ENCODE data around the gene POTEH.
"Not testable (repeated sequence)": the region's sequence is repeated elsewhere in the genome, so short reads cannot be mapped to it uniquely, and the experiment has no call there.

Gene POTEH

GRCh38 chr22:15688090-15688489 is 1.7 kb upstream of the POTEH start:
- not testable (repeated sequence) for H3K27me3 Mint-ChIP-seq; H3K36me3 Mint-ChIP-seq (ENCODE audit: insufficient read depth); H3K4me1 Mint-ChIP-seq (ENCODE audit: low read depth in 2 of 2); H3K27ac Mint-ChIP-seq; DNase-seq; ATAC-seq (replicated peaks); H3K9me3 Mint-ChIP-seq; H3K4me3 Mint-ChIP-seq

GRCh38 chr22:15689012-15689748 is 646 bp upstream of the POTEH start:
- not testable (repeated sequence) for H3K4me3 Mint-ChIP-seq; H3K27me3 Mint-ChIP-seq; H3K9me3 Mint-ChIP-seq; H3K4me1 Mint-ChIP-seq (ENCODE audit: low read depth in 2 of 2); H3K27ac Mint-ChIP-seq; ATAC-seq (replicated peaks); DNase-seq; H3K36me3 Mint-ChIP-seq (ENCODE audit: insufficient read depth)

GRCh38 chr22:15713600-15713999 is 23.8 kb downstream of the POTEH start:
- ATAC-seq (replicated peaks); H3K4me1 Mint-ChIP-seq (ENCODE audit: low read depth in 2 of 2); DNase-seq; H3K9me3 Mint-ChIP-seq; H3K4me3 Mint-ChIP-seq; H3K27ac Mint-ChIP-seq; H3K27me3 Mint-ChIP-seq; H3K36me3 Mint-ChIP-seq (ENCODE audit: insufficient read depth): not testable (repeated sequence)

GRCh38 chr22:15714125-15714524 is 24.3 kb downstream of the POTEH start:
- H3K27ac Mint-ChIP-seq; DNase-seq; ATAC-seq (replicated peaks); H3K36me3 Mint-ChIP-seq (ENCODE audit: insufficient read depth); H3K4me1 Mint-ChIP-seq (ENCODE audit: low read depth in 2 of 2); H3K27me3 Mint-ChIP-seq; H3K9me3 Mint-ChIP-seq; H3K4me3 Mint-ChIP-seq: not testable (repeated sequence)

GRCh38 chr22:15721884-15722283 is 32.1 kb downstream of the POTEH start:
- not testable (repeated sequence) for H3K27ac Mint-ChIP-seq; H3K27me3 Mint-ChIP-seq; DNase-seq; H3K9me3 Mint-ChIP-seq; H3K4me1 Mint-ChIP-seq (ENCODE audit: low read depth in 2 of 2); H3K4me3 Mint-ChIP-seq; H3K36me3 Mint-ChIP-seq (ENCODE audit: insufficient read depth); ATAC-seq (replicated peaks)

GRCh38 chr22:15729209-15729917 is 39.5 kb downstream of the POTEH start:
- not testable (repeated sequence) for H3K9me3 Mint-ChIP-seq; H3K27me3 Mint-ChIP-seq; H3K4me3 Mint-ChIP-seq; H3K27ac Mint-ChIP-seq; H3K36me3 Mint-ChIP-seq (ENCODE audit: insufficient read depth); ATAC-seq (replicated peaks); H3K4me1 Mint-ChIP-seq (ENCODE audit: low read depth in 2 of 2); DNase-seq

- not testable (repeated sequence) for H3K9me3 Mint-ChIP-seq; H3K27me3 Mint-ChIP-seq; ATAC-seq (replicated peaks)
Measured at GRCh38 chr22:15731023-15731422, 41.2 kb downstream of the POTEH start.

GRCh38 chr22:15734411-15734810 is 44.6 kb downstream of the POTEH start:
- not testable (repeated sequence) for H3K4me3 Mint-ChIP-seq; H3K36me3 Mint-ChIP-seq (ENCODE audit: insufficient read depth); H3K4me1 Mint-ChIP-seq (ENCODE audit: low read depth in 2 of 2); H3K9me3 Mint-ChIP-seq; H3K27ac Mint-ChIP-seq; ATAC-seq (replicated peaks); DNase-seq; H3K27me3 Mint-ChIP-seq

More at GRCh38 chr22:15731023-15731422, 41.2 kb downstream of the POTEH start:
- not testable (repeated sequence) for H3K27ac Mint-ChIP-seq; H3K4me3 Mint-ChIP-seq; DNase-seq; H3K4me1 Mint-ChIP-seq (ENCODE audit: low read depth in 2 of 2); H3K36me3 Mint-ChIP-seq (ENCODE audit: insufficient read depth)

- ATAC-seq (replicated peaks); DNase-seq; H3K9me3 Mint-ChIP-seq; H3K4me3 Mint-ChIP-seq; H3K4me1 Mint-ChIP-seq (ENCODE audit: low read depth in 2 of 2); H3K27ac Mint-ChIP-seq; H3K27me3 Mint-ChIP-seq; H3K36me3 Mint-ChIP-seq (ENCODE audit: insufficient read depth): not testable (repeated sequence)
Measured at GRCh38 chr22:15738157-15738908, 48.5 kb downstream of the POTEH start.

- not testable (repeated sequence) for H3K27me3 Mint-ChIP-seq; H3K4me3 Mint-ChIP-seq; H3K9me3 Mint-ChIP-seq; DNase-seq; H3K4me1 Mint-ChIP-seq (ENCODE audit: low read depth in 2 of 2); H3K36me3 Mint-ChIP-seq (ENCODE audit: insufficient read depth); H3K27ac Mint-ChIP-seq; ATAC-seq (replicated peaks)
Measured at GRCh38 chr22:15738909-15739391, 49.1 kb downstream of the POTEH start.

- ATAC-seq (replicated peaks); H3K36me3 Mint-ChIP-seq (ENCODE audit: insufficient read depth); DNase-seq; H3K4me1 Mint-ChIP-seq (ENCODE audit: low read depth in 2 of 2); H3K27me3 Mint-ChIP-seq; H3K27ac Mint-ChIP-seq; H3K4me3 Mint-ChIP-seq; H3K9me3 Mint-ChIP-seq: not testable (repeated sequence)
Measured at GRCh38 chr22:15747636-15748323, 58.0 kb downstream of the POTEH start.

- H3K27ac Mint-ChIP-seq; H3K9me3 Mint-ChIP-seq; H3K4me3 Mint-ChIP-seq; H3K36me3 Mint-ChIP-seq (ENCODE audit: insufficient read depth); H3K4me1 Mint-ChIP-seq (ENCODE audit: low read depth in 2 of 2); H3K27me3 Mint-ChIP-seq; DNase-seq; ATAC-seq (replicated peaks): not testable (repeated sequence)
Measured at GRCh38 chr22:15749181-15749970, 59.5 kb downstream of the POTEH start.
